SK-N-SH treated with all-trans-retinoic acid at 6 μM for 48 hours (cell line): ENCODE results near the gene LIFR.

Source experiments
- BACH2 ChIP-seq: fragments of 250-450 bp; sonication (Bioruptor Pico); IDR thresholded peaks from 2 replicates; pipeline ENCODE4 v1.9.0; 2021; ENCODE audit warnings: mild to moderate bottlenecking, borderline replicate concordance
- OSR1 ChIP-seq: fragments of 250-450 bp; sonication (Bioruptor Pico); IDR thresholded peaks from 2 replicates; pipeline ENCODE4 v1.8.0; 2022; ENCODE audit warnings: moderate library complexity, mild to moderate bottlenecking, inconsistent platforms
- ZFP30 ChIP-seq: fragments of 450-650 bp; formaldehyde crosslinking; IDR thresholded peaks from 2 replicates; pipeline ENCODE4 v1.5.0; 2022; ENCODE audit warnings: mild to moderate bottlenecking, moderate library complexity
- TF ChIP-seq, protein P1 (sequence below): fragments of 250-450 bp; sonication (Bioruptor Pico); IDR thresholded peaks from 2 replicates; pipeline ENCODE4 v1.5.1; 2020; ENCODE audit warnings: low read depth, mild to moderate bottlenecking, moderate library complexity

GRCh38 chr5:38535845-38536244 lies 20.6 kb downstream of the LIFR start:
- TF ChIP-seq, protein P1, sequence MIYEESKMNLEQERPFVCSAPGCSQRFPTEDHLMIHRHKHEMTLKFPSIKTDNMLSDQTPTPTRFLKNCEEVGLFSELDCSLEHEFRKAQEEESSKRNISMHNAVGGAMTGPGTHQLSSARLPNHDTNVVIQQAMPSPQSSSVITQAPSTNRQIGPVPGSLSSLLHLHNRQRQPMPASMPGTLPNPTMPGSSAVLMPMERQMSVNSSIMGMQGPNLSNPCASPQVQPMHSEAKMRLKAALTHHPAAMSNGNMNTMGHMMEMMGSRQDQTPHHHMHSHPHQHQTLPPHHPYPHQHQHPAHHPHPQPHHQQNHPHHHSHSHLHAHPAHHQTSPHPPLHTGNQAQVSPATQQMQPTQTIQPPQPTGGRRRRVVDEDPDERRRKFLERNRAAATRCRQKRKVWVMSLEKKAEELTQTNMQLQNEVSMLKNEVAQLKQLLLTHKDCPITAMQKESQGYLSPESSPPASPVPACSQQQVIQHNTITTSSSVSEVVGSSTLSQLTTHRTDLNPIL (CRISPR knock-in tag): no peak
- TF ChIP-seq BACH2 (no peak), ZFP30 (CRISPR knock-in tag) (no peak), OSR1 (no peak)
